ENCODE results near the gene DEFB124.

The DEFB124 gene

DNA sequence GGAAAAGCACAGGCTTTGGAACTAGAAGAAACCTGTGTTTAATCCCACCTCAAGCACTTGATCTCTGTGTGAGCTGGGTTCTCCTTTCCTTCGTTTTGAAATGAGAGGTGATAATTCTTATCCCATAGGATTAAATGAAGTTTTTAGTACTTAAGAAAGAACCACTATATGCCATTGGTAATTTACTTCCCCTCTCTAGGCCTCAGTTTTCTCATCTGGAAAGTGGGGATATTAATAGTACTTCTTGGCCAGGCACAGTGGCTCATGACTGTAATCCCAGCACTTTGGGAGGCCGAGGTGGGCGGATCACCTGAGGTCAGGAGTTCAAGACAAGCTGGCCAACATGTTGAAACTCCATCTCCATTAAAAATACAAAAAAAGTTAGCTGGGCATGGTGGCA lies 14.2 kb upstream of the DEFB124 start:
- no peak for ATAC-seq
- no peak for TF ChIP-seq PATZ1 (CRISPR knock-in tag; IDR thresholded peaks at IDR 0.05; ENCODE audit: borderline replicate concordance)
- no peak for TF ChIP-seq TOX (CRISPR knock-in tag; IDR thresholded peaks at IDR 0.05; ENCODE audit: borderline replicate concordance)
- TF ChIP-seq ZC3H10 (CRISPR knock-in tag; IDR thresholded peaks at IDR 0.05), result no peak
- no peak for TF ChIP-seq TCF4 (CRISPR knock-in tag; IDR thresholded peaks at IDR 0.05; ENCODE audit: borderline replicate concordance)
- TF ChIP-seq SNAI2 (CRISPR knock-in tag; IDR thresholded peaks at IDR 0.05), result no peak
- TF ChIP-seq PPARA (CRISPR knock-in tag; IDR thresholded peaks at IDR 0.05; ENCODE audit: borderline replicate concordance), result no peak
- TF ChIP-seq CREB5 (CRISPR knock-in tag; IDR thresholded peaks at IDR 0.05; ENCODE audit: low read depth), result no peak
- TF ChIP-seq BACH2 (CRISPR knock-in tag; IDR thresholded peaks at IDR 0.05; ENCODE audit: borderline replicate concordance), result no peak
- TF ChIP-seq ZFP3 (CRISPR knock-in tag; IDR thresholded peaks at IDR 0.05), result no peak

GRCh38 chr20:31488115-31488514 lies 13.2 kb upstream of the DEFB124 start:
- TF ChIP-seq ARNTL (CRISPR knock-in tag; IDR thresholded peaks at IDR 0.05; ENCODE audit: borderline replicate concordance, low read depth), result no peak
- no peak for TF ChIP-seq CREB5 (CRISPR knock-in tag; IDR thresholded peaks at IDR 0.05; ENCODE audit: low read depth)
- TF ChIP-seq RARB (CRISPR knock-in tag; IDR thresholded peaks at IDR 0.05), result no peak
- TF ChIP-seq PATZ1 (CRISPR knock-in tag; IDR thresholded peaks at IDR 0.05; ENCODE audit: borderline replicate concordance), result no peak
- TF ChIP-seq ZFP3 (CRISPR knock-in tag; IDR thresholded peaks at IDR 0.05), result no peak
- no peak for TF ChIP-seq ESRRG (CRISPR knock-in tag; IDR thresholded peaks at IDR 0.05)
- no peak for TF ChIP-seq PPARA (CRISPR knock-in tag; IDR thresholded peaks at IDR 0.05; ENCODE audit: borderline replicate concordance)
- TF ChIP-seq POU6F1 (CRISPR knock-in tag; IDR thresholded peaks at IDR 0.05; ENCODE audit: borderline replicate concordance, low read depth), result no peak
- TF ChIP-seq TCF4 (CRISPR knock-in tag; IDR thresholded peaks at IDR 0.05; ENCODE audit: borderline replicate concordance), result no peak
- no peak for TF ChIP-seq ZNF8 (CRISPR knock-in tag; IDR thresholded peaks at IDR 0.05)
- TF ChIP-seq OSR1 (CRISPR knock-in tag; IDR thresholded peaks at IDR 0.05), result no peak
- TF ChIP-seq ZFP30 (CRISPR knock-in tag; IDR thresholded peaks at IDR 0.05), result no peak

DNA sequence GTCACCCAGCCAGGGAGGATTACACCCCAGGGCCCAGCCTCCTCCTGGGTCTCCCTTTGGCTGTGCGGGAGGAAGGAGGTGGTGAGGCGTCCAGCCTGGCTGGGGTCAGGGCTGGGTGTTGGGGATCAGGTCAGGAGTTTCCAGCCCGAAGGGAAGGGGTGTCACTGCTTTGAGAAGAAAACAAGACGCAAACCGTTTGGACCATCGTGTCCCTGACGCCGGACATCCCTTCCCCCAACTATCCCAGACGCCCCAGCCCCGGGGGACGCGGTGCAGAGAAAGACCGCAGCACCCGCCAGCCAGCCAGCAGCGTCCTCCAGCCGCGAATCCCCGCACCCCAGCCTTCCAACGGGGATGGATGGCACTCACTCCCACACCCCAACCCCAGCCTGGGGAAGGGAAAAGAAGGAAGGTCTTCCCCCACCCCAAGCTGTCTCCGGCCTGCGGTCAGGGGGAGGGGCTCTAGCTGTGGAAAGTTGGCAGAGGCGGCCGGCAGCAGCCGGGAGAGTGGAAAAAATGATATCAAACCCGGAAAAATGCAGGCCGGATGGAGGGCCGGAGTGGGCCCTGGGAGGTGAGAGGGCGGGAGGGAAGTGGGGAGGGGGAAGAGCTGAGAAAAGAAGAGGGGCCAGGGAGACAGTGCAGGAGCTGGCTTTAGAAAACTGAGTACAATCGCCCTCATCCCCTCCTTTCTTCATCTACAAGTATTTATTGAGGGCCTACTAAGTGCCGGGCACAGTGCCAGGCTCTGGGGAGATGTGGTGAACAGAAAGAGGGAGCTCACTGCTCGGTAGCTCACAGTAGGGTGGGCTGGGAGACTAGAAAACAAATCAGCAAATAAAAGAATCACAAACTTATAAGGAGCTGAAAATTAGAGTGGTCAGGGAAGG lies 10.8 kb upstream of the DEFB124 start:
- ATAC-seq, result peak; percentile 90
- TF ChIP-seq ISL1 (CRISPR knock-in tag; IDR thresholded peaks at IDR 0.05), result no peak
- no peak for TF ChIP-seq TOX (CRISPR knock-in tag; IDR thresholded peaks at IDR 0.05; ENCODE audit: borderline replicate concordance)

More at GRCh38 chr20:31488115-31488514, 13.2 kb upstream of the DEFB124 start:
- no peak for ATAC-seq

GRCh38 chr20:31484001-31484400 lies 9.1 kb upstream of the DEFB124 start:
- ATAC-seq, result no peak
- no peak for TF ChIP-seq ZNF70 (CRISPR knock-in tag; IDR thresholded peaks at IDR 0.05)
- no peak for TF ChIP-seq ZFP3 (CRISPR knock-in tag; IDR thresholded peaks at IDR 0.05)
- TF ChIP-seq TOX (CRISPR knock-in tag; IDR thresholded peaks at IDR 0.05; ENCODE audit: borderline replicate concordance), result no peak
- TF ChIP-seq PATZ1 (CRISPR knock-in tag; IDR thresholded peaks at IDR 0.05; ENCODE audit: borderline replicate concordance), result no peak
- no peak for TF ChIP-seq BACH2 (CRISPR knock-in tag; IDR thresholded peaks at IDR 0.05; ENCODE audit: borderline replicate concordance)
- TF ChIP-seq ARNTL (CRISPR knock-in tag; IDR thresholded peaks at IDR 0.05; ENCODE audit: borderline replicate concordance, low read depth), result no peak
- TF ChIP-seq SNAI2 (CRISPR knock-in tag; IDR thresholded peaks at IDR 0.05), result no peak
